Thoracic aorta (tissue), 2 donors: ENCODE measurements around the gene PRPF31. TPM values are rescaled to one million over a fixed set of nuclear protein-coding genes. Genes with fewer than 3 reads are reported as not detected.

Source experiments
- ATAC-seq: fragments of 150-250 bp; one replicate; pipeline ENCODE4 v1.8.0; 2017; ENCODE audit warnings: low read depth; ENCODE audit not compliant: insufficient number of reproducible peaks, low FRiP score
- DNase-seq: peaks from one replicate; pipeline ENCODE4 v3.0.0-alpha.2; 2020; ENCODE audit warnings: low spot score
- H3K27ac ChIP-seq, 2 donors: fragments of 200-600 bp; sonication (generic); 1 replicate in 1 of 2; 2 replicates in 1 of 2; pipeline ENCODE4 v1.5.1; 2016; ENCODE audit warnings: mild to moderate bottlenecking in 2 of 2, moderate library complexity in 2 of 2
- H3K27me3 ChIP-seq: fragments of 200-600 bp; sonication (generic); replicated peaks from 2 replicates; pipeline ENCODE4 v1.6.0; 2016; ENCODE audit warnings: mild to moderate bottlenecking; ENCODE audit not compliant: insufficient read depth
- H3K36me3 ChIP-seq: fragments of 200-600 bp; sonication (generic); one replicate; pipeline ENCODE4 v1.5.1; 2016
- H3K4me1 ChIP-seq, 2 donors: fragments of 200-600 bp; sonication (generic); 1 replicate in 1 of 2; 2 replicates in 1 of 2; pipeline versions ENCODE4 v1.5.1 to v1.6.0; 2016; ENCODE audit warnings: low read depth in 2 of 2, mild to moderate bottlenecking in 1 of 2; ENCODE audit not compliant: control insufficient read depth in 1 of 2
- H3K4me3 ChIP-seq: fragments of 200-600 bp; sonication (generic); 2 replicates; pipeline ENCODE4 v1.5.1; 2016; ENCODE audit warnings: mild to moderate bottlenecking
- H3K9me3 ChIP-seq: fragments of 200-600 bp; sonication (generic); 2 replicates; pipeline ENCODE4 v1.5.1; 2016
- total RNA-seq, 2 donors: library from RNA; depleted of rRNA; stranded (reverse); fragments of >200 nt; gene quantifications; one replicate each; pipeline versions ENCODE4 v1.1.0 to v1.2.3, GENCODE V29; 2016
- TF ChIP-seq, protein P1 (sequence below): fragments of 200-600 bp; sonication (generic); IDR thresholded peaks from one replicate; pipeline ENCODE4 v1.5.1; 2019; ENCODE audit warnings: antibody characterized with exemption

The PRPF31 gene
- total RNA-seq, 2 donors from 2014 or later = 48.2 to 54.3 TPM

DNA sequence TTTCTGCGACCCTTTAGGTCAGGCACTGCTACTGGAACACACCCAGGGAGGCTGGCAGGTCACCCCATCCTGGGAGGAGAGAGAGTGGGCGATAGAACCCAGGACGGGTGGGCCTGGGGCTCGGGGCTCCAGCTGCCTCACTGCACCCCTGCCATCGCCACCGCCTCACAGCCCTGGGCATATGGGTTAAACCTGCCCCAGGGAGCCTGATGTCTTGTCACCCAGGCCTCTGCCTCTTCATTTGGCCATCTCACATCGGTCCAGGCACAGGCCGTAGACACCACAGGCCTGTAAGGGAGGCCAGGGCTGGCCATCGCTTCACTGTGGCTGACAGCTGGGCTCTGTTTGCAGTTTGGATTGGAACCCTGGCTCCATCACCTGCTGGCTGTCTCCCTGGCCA is 10.2 kb downstream of the PRPF31 start:
- DNase-seq = no peak
- no peaks in the 10 kb centered on the region for H3K4me1 ChIP-seq
- no peaks in the 10 kb centered on the region for H3K27me3 ChIP-seq
- H3K27ac ChIP-seq = no peak overlapping the region
- H3K4me3 ChIP-seq = no peak overlapping the region
- ATAC-seq = no peak
- H3K9me3 ChIP-seq = no peaks in the 10 kb centered on the region
- peaks cover 78% of the 10 kb centered on the region for H3K36me3 ChIP-seq
- TF ChIP-seq, protein P1, sequence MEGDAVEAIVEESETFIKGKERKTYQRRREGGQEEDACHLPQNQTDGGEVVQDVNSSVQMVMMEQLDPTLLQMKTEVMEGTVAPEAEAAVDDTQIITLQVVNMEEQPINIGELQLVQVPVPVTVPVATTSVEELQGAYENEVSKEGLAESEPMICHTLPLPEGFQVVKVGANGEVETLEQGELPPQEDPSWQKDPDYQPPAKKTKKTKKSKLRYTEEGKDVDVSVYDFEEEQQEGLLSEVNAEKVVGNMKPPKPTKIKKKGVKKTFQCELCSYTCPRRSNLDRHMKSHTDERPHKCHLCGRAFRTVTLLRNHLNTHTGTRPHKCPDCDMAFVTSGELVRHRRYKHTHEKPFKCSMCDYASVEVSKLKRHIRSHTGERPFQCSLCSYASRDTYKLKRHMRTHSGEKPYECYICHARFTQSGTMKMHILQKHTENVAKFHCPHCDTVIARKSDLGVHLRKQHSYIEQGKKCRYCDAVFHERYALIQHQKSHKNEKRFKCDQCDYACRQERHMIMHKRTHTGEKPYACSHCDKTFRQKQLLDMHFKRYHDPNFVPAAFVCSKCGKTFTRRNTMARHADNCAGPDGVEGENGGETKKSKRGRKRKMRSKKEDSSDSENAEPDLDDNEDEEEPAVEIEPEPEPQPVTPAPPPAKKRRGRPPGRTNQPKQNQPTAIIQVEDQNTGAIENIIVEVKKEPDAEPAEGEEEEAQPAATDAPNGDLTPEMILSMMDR = no peak

DNA sequence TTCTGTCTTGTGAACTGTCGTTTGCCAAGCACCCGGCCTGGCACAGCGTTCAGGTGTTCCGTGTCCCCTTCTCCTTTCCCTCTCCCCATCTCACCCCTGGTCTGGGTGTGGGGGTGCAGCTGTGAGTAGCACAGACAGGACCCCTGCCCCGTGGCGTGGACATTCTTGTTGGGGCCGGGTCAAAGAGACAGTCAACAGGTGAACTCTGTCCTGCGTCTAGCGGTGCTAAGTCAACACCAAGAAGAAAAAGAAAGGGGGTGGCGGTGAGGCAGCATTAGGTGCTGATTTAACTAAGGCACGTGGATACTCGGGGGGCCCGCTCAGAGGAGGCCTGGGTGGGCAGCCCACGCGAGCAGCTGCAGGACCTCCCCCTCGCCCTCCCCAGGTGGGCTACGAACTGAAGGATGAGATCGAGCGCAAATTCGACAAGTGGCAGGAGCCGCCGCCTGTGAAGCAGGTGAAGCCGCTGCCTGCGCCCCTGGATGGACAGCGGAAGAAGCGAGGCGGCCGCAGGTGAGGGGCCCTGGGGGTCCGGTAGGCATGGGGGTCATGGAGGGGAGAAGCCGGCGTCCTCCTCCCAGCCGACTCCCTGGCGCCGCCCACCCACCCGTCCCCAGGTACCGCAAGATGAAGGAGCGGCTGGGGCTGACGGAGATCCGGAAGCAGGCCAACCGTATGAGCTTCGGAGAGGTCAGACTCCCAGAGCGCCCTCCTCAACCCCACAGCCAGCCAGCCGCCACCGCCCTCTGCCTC is 12.3 kb downstream of the PRPF31 start:
- TF ChIP-seq, protein P1 = no peak
- H3K4me3 ChIP-seq = no peak overlapping the region
- H3K9me3 ChIP-seq = no peaks in the 10 kb centered on the region
- ATAC-seq (no peak), DNase-seq (no peak)
- no peaks in the 10 kb centered on the region for H3K27me3 ChIP-seq
- no peaks in the 10 kb centered on the region for H3K4me1 ChIP-seq
- peaks cover 69% of the 10 kb centered on the region for H3K36me3 ChIP-seq
- H3K27ac ChIP-seq = no peak overlapping the region

DNA sequence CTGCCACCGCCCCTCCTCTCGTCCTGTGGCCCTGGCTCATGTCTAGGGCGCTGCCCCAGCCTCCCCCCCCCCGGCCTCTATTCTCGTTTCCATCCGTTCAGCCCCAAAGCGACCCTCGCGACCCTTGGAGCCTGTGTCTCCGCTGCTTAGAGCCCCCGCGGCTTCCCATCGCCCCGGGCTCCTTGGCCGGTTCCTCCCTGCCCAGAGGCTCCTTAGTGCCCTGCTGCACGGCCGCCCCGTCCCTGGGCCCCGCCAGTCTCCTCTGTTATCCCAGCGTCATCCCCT is 12.8 kb downstream of the PRPF31 start:
- no peak for DNase-seq
- H3K36me3 ChIP-seq = peaks cover 64% of the 10 kb centered on the region
- H3K27ac ChIP-seq = no peak overlapping the region

DNA sequence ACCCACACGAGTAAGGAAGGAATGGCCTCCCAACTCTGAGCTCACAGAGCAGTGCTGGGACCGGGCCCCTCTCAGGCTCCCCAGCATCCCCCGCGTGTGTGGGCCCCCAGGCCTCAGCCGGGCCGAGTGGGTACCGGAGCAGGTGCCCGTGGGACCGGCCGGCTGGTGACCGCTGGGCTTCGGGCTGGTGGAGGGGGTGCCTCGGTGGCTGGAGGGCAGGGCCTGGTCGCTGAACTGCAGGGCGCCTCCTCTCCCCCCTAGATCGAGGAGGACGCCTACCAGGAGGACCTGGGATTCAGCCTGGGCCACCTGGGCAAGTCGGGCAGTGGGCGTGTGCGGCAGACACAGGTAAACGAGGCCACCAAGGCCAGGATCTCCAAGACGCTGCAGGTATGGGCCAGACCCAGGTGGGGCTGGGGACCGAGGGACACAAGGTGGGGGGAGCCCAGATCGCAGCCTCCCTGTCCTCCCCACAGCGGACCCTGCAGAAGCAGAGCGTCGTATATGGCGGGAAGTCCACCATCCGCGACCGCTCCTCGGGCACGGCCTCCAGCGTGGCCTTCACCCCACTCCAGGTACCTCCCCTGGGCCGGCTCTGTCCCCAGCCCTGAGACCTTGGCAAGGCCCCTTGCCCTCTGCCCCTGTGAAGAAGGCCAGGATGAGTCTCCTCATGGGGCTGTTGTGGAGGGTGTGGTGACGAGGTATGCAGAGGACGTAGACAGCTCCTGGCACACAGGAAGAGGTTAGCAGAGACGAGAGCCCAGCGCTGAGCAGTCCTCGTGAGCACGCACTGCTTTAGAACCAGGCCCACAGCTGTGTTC is 13.5 kb downstream of the PRPF31 start:
- TF ChIP-seq, protein P1 = no peak
- Histone ChIP-seq H3K4me1 (no peaks in the 10 kb centered on the region), H3K27ac (no peak overlapping the region), H3K4me3 (no peak overlapping the region), H3K36me3 (peaks cover 58% of the 10 kb centered on the region), H3K27me3 (no peaks in the 10 kb centered on the region), H3K9me3 (no peaks in the 10 kb centered on the region)
- no peak for DNase-seq
- no peak for ATAC-seq

More for the DNA sequence above, 12.8 kb downstream of the PRPF31 start:
- Histone ChIP-seq H3K4me1 (no peaks in the 10 kb centered on the region), H3K9me3 (no peaks in the 10 kb centered on the region), H3K27me3 (no peaks in the 10 kb centered on the region), H3K4me3 (no peak overlapping the region)
- no peak for ATAC-seq
- TF ChIP-seq, protein P1 = no peak

DNA sequence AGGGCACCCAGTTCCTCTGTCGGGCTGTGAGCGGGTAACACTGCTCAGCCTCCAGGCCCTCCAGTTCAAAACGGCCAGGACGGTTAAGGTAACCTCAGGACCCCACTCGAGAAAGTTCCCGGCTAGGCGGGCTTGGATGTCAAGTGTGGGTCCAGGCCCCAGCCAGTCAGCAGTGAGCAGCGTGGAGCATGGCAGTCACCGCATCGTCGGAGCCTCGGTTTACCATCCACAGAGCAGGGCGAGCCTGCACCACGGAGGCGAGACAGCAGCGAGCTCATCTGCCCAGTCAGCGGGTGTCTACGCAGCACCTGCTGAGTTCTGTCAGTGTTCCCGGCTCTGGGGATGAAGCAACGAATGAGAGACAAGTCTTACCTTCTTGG is 14.1 kb downstream of the PRPF31 start:
- no peak for ATAC-seq

More for the DNA sequence above, 14.1 kb downstream of the PRPF31 start:
- Histone ChIP-seq H3K27ac (no peak overlapping the region), H3K36me3 (peaks cover 52% of the 10 kb centered on the region), H3K9me3 (no peaks in the 10 kb centered on the region), H3K27me3 (no peaks in the 10 kb centered on the region), H3K4me1 (no peaks in the 10 kb centered on the region), H3K4me3 (no peak overlapping the region)
- DNase-seq = no peak
- TF ChIP-seq, protein P1 = no peak
